Left cardiac atrium (tissue), 2 donors: Measurements from ENCODE around the gene E2F2. TPM values are rescaled to one million over a fixed set of nuclear protein-coding genes. Genes with fewer than 3 reads are reported as not detected.

ENCODE experiments used
- total RNA-seq, 2 donors: library from RNA; stranded (reverse); fragmentation: NEBNext Ultra II Directional; extraction: Animal tissue kit (Norgen Biotek cat#: 25700); gene quantifications; one replicate each; pipeline ENCODE4 v1.2.1, GENCODE V29; 2021
- donor health status: DM: no; HTN: yes; CAD: no; lungs with severe emphysema.
- donor health status: DM: yes; HTN: yes; CAD: no.

Gene E2F2
- total RNA-seq, 2 donors from 2014 or later: 0.18 to 1.3 TPM

Other genes starting within 250 kb of the E2F2 start
- 10 to 100 TPM; 57.3 to 79.8 TPM for gene HNRNPR, start 186.9 kb downstream of the E2F2 start, total RNA-seq
- gene ZNF436, start 161.4 kb downstream of the E2F2 start, total RNA-seq: 10 to 100 TPM; 10.1 to 14.2 TPM
- 10 to 100 TPM; 32.9 to 38.3 TPM for gene TCEA3, start 106.5 kb downstream of the E2F2 start, total RNA-seq
- gene ASAP3, start 47.1 kb downstream of the E2F2 start, total RNA-seq: 10 to 100 TPM; 36.4 to 39.9 TPM
- gene ID3, start 28.3 kb upstream of the E2F2 start, total RNA-seq: 100 to 1,000 TPM; 119 to 172 TPM
- gene RPL11, start 160.6 kb upstream of the E2F2 start, total RNA-seq: 100 to 1,000 TPM; 639 to 683 TPM
- 10 to 100 TPM; 30.0 to 30.2 TPM for gene ELOA, start 212.2 kb upstream of the E2F2 start, total RNA-seq
- 10 to 100 TPM; 34.9 to 39.6 TPM for gene PITHD1, start 247.2 kb upstream of the E2F2 start, total RNA-seq